Activated CD4-positive, alpha-beta T cell treated with anti-CD3 and anti-CD28 coated beads, Interleukin-2, Interleukin-4, amounts not matched to agents 100 ng/mL and 50 ng/mL, durations not matched to agents 16 hours and 8 hours (primary cell): Measurements from ENCODE around the gene JARID2.
"Not testable (repeated sequence)": the region's sequence is repeated elsewhere in the genome, so short reads cannot be mapped to it uniquely, and the experiment has no call there.

Experiments
- DNase-seq: peaks from one replicate; pipeline ENCODE4 v3.0.0-alpha.2; 2020; ENCODE audit warnings: low spot score

JARID2 gene

DNA sequence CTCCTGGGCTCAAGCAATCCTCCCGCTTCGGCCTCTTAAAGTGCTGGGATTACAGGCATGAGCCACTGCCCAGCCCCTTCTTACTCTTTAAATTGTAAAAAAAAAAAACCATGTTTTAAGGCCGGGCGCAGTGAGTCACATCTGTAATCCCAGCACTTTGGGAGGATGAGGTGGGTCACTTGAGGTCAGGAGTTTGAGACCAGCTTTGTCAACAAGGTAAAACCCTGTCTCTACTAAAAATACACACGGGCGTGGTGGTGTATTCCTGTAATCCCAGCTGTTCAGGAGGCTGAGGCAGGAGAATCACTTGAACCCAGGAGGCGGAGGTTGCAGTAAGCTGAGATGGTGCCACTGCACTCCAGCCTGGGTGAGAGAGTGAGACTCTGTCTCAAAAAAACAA, 43.6 kb downstream of the JARID2 start:
- not testable (repeated sequence) for DNase-seq

DNA sequence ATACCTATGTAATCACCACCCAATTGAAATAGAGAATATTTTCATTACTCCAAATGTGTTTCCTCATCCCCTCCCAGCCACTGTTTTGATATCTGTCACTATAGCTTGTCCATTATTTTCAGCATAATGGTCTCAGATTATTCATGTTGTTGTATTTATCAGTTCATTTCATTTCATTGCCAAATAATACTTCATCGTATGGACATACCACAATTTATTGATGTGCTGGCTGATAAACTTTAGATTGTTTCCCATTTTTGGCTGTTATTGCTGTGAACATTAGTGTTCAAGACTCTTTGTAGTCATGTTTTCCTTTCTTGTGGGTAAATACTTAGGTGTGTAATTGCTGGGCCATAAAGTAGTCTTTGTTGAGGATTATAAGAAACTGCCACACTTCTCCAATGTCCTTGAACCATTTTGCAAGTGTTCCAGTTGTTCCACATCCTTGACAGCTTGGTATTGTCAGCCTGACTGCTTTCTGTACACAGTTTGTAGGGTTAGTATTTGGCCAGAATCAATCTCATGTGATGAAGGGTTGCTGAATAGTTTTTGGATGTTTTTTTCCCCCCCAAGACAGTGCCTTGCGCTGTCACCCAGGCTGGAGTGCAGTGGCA, 44.3 kb downstream of the JARID2 start:
- no peak for DNase-seq

DNA sequence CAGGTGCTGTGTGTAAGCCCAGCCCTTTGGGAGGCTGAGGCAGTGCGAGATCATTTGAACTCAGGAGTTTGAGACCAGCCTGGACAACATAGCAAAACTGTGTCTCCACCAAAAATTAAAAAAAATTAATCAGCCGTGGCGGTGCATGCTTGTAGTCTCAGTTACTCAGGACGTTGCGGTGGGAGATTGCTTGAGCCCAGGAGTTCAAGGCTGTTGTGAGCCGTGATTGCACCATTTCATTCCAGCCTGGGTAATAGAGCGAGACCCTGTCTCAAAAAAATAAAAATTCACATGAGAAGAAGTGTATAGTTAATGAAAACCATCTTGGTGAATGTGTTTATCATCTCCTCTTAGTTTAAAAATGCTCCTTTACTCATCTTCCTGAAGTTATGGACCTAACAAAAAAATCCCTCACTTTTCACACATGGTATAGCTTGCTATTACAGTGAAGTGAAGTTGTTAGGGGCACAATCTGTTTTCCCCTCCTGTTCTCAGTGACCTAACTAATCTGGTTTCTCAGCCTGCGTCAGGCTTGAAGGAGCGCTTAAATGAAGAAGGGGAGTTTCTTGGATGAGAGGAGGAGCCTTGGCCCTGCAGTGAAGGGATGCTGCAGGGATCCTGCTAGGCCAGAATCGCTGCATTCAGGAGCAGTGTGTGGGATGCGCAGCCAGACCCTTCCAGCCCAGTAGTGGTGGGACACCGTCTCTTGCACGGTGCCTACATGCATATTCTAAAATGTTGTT, 45.3 kb downstream of the JARID2 start:
- no peak for DNase-seq

DNA sequence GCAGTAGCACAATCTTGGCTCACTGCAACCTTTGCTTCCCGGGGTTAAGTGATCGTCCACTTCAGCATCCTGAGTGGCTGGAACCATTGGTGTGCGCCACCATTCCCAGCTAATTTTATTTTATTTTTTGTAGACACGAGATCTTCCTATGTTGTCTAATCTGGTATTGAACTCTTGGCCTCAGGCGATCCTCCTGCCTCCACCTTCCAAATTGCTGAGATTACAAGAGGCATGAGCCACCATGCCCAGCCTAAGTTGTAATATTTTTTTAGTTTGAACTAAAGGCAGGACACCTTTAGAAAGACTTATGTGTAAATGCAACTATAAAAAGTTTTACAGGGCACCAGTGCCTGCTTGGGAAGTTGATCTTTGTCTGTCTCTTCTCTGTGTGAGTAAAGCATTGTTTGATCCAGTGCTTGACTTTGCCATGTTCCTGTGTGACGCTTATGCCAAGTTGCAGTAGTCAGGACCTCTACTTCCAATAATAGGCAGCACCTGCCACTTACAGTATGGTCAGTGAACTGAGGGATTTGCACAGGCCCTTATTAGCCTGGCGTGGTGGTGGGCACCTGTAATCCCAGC, 46.9 kb downstream of the JARID2 start:
- DNase-seq = no peak

DNA sequence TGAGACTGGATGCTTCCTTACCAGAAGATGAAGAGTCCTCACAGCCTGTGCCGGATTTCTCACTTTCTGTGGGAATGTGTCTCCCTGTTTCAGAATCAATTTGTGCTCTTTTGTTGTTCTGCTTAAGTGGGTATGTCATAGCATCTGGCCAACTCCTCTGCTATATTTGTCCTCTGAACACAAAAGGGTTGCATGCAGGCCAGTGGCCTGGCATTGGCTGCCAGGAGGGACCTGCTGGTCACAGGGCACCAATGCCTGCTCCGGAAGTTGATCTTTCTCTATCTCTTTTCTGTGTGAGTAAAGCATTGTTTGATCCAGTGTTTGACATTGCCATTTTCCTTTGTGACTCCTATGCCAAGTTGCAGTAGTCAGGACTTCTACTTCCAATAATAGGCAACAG, 47.8 kb downstream of the JARID2 start:
- no peak for DNase-seq

DNA sequence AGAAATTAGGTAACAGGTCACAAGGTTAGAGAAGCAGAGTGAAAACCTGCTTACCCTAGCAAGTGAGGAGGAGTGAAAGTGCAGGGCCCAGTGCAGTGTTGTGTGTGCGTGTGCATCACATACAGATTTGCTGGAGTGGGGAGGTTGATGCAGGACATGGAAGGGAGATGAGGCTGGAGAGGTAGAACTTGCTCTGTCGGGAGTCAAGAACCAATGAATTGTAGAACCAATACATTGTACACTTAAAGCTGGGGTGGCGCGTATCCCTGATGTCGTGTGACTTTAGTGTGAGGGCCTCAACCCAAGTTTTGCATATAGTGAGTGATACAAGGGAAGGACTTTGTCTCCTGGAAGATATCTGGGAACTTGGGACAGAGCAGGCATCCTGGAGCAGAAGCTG, 48.6 kb downstream of the JARID2 start:
- no peak for DNase-seq

DNA sequence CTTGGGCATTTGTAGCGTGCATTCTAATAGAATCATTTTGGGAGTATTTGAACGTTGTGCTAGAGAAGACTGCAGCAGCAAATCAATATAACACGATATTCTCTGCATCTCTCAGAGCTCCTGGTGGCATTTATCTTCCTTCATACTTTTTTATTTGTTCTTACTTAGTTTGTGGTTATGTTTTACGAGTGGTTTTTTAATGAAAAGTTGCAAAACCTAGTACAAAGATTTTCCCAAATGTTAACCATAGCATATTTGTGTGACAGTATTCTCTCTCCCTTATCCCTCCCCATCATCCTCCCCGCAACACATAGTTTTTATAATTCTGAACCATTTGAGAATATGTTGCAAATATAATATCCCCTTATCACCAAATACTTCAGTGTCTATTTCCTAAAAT, 50.4 kb downstream of the JARID2 start:
- DNase-seq = no peak

DNA sequence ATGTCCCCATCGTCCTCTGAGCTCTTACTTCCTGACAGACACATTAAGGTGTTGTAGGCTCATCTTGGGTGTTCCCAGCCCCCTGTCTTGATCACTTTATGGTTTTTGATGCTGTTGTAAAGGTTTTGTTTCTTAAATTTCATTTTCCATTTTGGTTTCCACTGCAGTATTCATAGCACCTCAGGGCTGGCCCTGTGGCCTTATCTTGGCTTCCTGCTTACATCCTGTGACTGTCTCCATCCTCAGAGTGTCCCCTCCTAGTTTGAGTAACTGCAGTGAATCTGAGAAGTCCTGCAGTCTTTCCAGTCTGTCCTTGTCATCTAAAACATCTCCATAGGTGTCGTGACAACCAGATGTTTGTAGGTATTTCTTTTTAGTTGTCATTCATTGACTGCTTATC, 50.9 kb downstream of the JARID2 start:
- peak; percentile 76 for DNase-seq

DNA sequence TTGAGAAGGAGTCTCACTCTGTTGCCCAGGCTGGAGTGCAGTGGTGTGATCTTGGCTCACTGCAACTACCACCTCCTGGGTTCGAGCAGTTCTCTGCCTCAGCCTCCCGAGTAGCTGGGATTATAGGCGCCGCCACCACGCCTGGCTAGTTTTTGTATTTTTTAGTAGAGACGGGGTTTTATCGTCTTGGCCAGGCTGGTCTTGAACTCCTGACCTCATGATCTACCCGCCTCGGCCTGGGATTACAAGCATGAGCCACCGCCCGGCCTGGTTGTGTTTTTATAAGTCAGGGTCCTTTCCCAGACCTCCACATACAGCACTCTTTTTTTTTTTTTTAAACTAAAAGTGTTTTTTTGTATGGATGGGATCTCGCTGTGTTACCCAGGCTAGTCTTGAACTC, 51.3 kb downstream of the JARID2 start:
- DNase-seq = not testable (repeated sequence)

DNA sequence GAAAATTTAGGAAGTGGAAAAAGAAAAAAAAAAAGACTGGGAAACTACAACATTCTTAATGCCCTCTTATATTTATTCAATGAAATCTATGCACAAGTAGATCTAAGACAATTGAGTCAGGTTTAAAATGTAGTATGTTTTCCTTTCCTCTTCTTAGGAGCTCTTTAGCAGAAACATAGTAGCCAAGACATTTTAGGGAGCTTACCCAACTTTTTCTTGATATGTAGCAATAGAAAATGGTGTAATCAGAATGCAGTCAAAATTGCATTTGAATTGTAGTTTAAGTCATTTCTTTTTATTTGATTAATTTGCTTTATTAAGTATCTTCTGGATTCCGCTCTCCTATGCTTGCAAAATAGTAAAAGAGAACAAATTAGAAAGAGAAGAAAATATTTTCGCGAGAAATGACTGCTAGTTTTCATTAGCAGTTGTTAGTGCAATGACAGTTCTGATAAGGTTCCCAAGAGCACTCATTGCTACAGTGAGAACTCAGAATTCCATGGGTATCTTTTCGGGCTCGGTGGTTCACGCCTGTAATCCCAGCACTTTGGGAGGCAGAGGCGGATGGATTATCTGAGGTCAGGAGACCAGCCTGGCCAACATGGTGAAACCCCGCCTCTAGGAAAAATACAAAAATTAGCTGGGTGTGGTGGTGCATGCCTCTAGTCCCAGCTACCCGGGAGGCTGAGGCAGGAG, 52.2 kb downstream of the JARID2 start:
- DNase-seq = no peak

DNA sequence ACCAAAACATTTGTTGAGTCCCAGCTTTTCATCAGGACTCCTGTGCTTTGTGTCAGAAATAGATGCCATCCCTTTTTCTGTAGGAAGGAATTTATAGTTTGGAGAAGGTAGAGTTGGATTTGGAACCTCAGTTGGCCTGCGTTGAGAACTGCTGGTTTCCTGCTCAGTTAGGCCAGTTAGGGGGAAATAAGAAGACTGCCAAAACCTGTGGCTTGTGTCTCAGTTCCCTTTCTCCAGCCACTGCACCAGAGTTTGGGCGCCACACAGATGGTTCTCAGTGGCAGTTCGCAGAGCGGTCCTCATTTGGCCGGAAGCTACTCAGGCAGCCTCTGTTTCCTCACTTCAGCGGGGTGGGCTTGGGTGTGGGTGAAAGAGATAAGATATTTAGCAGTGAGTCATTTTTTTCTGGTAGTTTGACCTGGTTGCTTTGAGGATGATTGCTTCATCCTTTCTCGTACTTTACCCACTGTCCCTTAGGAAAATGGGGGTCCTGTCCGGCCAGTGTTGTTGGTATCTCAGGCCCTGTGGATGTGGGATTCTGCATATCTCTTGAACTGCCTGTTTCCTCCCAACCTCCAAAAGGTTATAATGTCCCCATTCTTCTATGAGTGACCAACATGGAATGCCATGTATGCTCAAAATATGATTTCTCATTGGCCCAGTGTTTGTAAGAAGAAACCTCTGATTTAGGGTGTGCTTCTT, 53.7 kb downstream of the JARID2 start:
- DNase-seq = peak; percentile 59

DNA sequence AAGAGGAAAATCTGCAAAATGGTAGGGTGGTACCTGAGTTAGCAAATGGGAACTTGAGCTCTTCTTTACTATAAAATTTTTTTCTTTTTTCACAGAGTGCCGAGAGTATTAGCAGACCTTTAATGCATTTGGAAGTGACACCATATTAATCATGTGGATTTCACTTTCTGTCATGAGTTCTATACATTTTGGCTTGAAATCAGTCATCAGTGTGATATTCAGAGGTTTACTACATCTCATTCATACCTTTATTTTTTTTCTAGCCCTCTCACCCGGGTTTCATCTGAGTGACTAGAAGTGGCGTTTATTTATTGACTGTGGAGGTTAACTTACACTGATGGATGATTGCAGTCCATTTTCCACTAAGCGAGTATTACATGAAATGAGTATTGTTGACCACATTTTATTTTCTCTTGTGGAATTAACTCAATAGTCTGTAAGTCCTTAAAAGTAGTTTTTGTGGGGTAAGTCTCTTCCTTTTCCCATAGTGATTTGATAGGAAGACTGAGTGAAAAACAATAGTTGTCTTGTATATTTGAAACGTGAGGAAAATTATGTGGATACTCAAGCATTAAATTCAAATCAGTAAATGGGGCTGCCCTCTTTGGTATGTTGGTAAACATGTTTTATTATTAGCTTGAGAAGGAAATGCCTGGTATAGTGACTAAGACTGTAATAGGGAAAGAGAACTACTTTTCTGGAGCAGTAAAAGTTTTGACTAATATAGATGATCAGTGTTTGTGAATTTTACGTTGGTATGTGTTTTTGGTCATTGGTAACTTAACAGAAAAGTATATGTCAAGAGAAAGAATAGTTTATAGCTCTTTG, 55.5 kb downstream of the JARID2 start:
- DNase-seq = peak; percentile 85

DNA sequence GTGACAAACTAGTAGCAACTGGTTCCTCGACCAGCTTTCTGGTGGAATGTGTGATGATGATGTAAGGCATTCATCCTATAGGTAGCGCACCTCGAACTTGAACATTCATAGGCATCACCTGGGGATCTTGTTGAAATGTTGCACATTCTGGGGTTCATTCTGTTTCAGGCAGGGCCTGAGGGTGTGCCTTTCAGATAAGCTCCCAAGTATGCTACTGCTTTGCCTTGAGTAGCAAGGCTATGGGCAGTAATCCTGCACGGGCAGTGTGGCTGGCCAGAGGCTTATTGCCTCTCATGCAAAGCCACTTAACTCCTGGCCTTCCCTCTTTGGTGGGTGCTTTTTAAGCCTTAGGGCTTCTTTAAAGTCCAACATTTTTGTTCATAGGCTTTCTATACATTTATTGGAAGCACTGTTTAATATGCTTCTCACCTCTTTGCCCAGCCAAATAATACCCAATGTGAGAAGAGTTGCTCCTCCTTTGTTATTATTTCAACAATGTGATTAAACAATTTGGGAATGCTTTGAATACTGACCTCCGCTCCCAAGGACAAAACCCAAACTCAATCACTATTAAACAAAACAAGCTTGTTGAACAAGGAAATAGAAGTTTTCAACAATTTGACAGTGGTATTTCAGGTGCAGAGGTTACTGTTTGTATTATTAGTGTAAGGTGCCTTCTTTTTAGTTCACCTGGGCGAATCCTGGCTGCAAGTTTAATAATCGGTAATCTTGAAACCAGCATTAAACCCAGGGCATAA, 57.5 kb downstream of the JARID2 start:
- DNase-seq = no peak

DNA sequence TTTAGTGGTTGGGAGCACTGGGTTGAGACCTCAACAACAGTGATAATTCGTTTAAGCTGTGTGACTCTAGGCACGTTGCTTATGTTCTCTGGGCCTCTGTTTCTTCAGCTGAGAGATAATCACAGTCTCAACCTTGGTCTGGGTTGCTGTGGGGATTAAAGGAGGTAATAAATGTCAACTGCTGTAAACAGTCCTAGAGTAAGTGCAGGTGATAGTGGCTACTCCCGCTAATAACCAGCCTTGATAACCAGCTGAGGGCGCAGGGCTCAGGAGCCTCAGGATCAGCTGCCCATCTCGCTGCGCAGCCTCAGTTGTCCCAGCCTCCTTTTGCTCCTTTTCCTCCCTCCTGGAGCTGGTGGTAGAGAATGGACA, 58.0 kb downstream of the JARID2 start:
- DNase-seq = no peak

DNA sequence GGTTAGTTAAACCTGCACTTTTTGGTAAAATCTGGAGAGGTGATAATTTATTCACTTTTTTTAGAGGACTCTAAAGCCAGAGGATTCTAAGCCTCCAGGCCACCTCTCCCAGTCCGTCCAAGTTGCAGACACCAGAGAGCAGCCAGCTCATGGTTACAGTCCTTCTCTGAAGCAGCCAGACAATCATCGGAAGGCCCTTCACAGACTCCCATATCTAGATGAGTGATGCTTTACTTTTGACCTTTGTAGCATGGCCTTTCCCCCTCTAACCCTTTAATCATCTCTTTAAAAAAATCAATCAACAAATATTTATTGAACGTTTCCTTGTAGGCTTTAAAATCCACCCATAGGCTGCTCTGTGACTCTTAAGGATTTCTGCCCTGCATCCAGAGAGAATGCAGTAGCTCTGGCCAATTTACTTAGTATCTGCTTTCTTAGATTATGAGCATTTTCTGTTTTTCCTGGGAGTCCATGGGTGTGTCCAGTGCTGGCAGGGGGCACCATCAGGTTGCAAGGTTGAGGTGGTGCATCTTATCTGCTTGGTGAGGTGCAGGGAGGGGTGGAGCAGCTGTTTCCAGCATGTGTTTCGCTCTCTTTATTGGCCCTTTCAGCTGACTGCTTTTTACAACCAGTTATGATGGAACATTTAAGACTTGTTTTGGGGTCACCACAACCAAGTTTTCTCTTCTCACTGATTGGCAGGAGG, 58.6 kb downstream of the JARID2 start:
- DNase-seq = no peak

DNA sequence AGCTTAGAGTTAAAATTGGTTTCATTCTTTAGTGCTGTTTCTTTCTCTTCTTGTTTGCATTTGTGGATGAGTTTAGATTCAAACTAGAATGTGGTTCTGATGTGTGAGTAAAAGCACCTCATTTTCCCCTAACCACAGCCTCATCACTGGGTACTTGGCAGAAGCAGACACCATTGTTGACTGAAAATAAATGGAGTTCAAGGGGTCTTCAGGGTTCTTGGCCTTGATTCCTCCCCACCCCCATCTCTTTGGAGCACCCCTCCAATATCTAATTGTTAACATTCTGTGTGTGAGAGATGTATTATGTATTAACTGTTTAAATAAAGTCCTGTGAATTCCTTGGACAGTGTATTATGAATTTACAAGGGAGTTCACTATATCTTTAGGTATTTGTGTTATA, 59.6 kb downstream of the JARID2 start:
- DNase-seq = peak; percentile 56

DNA sequence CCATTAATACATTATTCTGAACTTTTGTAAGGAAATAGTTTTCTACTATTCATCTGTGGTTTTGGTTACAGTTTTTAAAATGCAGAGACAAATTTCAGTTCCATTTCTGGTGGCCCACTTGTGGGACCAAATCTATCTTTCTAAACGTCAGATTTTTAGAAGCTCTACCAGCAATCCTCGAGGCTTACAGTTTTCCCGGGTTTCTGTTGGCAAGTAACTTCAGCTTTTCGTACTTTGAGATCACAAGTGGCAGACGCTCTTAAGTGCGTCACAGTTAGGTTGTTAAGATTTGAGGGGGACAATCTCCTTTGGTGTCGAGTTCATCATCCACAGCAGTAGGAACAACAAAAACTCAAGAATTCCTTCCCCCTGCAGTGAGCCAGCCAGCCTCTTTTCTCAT, 60.0 kb downstream of the JARID2 start:
- DNase-seq = no peak

DNA sequence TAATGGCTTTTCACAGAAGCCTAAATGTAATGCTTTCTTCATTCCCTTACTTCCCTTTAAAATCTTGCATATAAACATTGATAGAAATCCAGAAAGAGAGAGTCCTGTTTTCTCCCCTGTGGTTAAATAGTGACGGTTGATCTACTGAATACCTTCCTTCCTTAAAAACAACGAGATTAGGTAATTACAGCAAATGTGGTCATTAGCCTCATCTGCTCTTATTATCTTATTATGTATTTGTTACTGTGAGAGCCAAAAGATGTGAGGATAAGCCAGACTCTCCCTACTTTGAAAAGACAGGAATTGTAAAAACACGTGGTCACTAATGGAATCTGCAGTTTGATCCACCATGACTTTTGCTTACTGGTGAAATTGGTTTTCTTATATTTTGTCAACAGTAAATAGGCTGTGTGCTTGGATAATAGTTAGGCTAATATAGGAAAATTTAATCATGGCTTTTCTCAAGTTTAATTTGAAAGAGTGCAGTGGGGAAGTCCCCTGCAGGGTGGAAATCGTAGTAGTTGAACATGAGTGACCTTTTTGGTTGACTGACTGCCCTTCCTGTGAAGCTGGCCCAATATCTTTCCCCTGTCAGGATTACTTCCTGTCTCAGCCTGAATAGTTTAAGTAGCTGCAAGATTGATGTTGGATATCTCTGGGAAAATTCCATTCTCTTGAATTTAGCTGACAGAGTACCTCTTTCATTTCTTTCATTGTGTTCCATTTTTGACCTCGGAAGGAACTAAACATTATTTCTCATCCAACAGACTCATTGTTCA, 62.8 kb downstream of the JARID2 start:
- no peak for DNase-seq

DNA sequence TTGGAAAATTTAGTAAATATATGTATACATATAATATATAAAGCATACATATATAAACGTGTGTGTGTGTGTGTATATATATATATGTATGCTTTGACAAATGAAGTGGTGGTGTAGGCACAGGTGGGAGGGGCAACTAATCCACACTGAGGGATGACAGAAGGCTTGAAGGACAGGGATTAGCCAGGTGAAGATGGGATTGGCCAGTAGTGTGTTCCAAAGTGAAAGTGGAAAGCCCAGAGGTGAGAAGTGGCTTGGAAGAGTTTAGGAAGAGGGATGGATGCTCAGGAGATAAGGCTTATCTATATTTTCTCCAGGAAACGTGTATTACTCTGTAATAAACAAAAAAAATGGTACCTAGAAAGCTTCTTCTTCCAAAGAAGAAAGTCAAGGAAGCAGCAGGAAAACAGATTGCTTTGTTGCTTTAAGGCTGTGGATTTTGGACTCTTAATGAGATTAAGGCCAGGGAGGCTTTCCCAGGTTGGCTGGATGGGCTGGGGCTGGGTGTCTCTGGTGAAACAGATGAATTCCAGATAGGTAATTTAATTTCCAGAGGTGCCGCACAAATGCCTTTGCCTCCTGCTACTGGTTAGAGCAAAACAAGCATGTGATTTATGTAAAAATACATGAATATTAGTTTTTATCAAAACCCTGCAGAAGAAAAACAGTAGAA, 63.9 kb downstream of the JARID2 start:
- DNase-seq = no peak
